ENCODE measurements around the gene CTXND2. TPM values are rescaled to one million over a fixed set of nuclear protein-coding genes. Genes with fewer than 3 reads are reported as not detected.

The CTXND2 gene
- not detected in 5 replicates for total RNA-seq (2022; extraction: Qiagen RNA extraction)

DNA sequence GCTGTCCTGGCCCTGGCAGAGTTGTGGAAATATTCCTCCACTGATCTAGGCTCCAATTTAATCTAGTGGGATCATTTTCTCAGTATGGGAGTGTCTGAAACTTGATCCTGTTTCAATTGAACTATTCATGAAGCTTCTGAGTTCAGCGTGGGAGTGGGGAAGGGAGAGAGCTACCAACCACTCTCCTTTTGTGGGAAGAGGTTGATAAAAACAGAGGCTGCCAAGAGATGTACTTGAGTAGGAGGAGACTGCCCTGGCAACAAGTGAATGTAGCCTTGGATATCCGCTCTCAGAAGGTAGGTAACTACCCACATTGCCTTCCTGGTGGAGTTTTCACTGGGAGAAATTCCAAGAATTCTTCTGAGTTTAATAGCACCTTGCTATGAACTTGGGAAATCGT, at the start of gene CTXND2:
CTXND2 (plus strand) TSS at position 119 of the 400 bp plus-strand sequence. CDS start 25,179 bp downstream, outside the sequence.

DNA sequence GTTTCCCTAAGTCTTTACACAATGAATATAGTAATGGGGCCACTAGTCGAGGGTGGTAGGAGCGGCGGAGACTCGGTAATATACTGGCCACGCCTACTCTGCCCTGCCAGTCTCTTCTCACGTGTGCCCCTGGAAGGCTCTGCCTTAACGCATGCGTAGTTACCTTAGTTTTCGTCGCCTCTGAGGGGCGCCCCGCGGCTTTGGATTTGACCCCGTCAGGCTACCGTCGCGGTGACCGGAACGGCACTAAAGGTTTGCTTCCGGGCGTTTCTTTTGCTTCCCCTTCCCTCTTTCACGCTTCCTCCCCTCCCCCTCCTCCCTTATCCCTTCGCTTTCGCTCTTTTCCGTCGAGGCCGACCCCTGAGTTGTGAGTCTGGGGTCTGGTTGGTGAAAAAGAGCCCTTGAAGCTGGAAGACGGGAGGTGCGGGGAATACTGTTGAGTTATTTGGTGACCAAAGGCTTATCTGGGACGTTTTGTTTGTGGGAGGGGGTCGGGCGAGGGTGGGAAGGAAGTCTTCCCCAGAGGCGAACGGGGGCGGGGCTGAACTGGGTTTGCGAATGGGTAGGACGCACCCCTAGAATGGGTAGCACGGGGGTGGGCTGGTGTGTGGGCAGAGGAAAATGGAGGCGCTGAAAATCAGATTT, 39.3 kb downstream of the CTXND2 start, which contains the start of gene SETDB1:
SETDB1 (plus strand) TSS at position 267 of the 645 bp plus-strand sequence. CDS start 1,352 bp downstream, outside the sequence.

Other genes with a start within 250 kb of the CTXND2 start
- gene GOLPH3L, start 190.0 kb upstream of the CTXND2 start, total RNA-seq (2022; extraction: Qiagen RNA extraction) = 12.7 to 16.7 TPM (median 15.3 TPM) in 5 replicates
- 7.2 to 10.0 TPM (median 7.5 TPM) in 5 replicates for gene HORMAD1, start 166.2 kb upstream of the CTXND2 start, total RNA-seq (2022; extraction: Qiagen RNA extraction)
- gene CTSS, start 121.4 kb upstream of the CTXND2 start, total RNA-seq (2022; extraction: Qiagen RNA extraction) = 14.2 to 18.5 TPM (median 14.4 TPM) in 5 replicates
- gene CTSK, start 78.9 kb upstream of the CTXND2 start, total RNA-seq (2022; extraction: Qiagen RNA extraction) = 1.4 to 2.2 TPM (median 1.7 TPM) in 5 replicates
- gene ARNT, start 10.5 kb upstream of the CTXND2 start, total RNA-seq (2022; extraction: Qiagen RNA extraction) = 9.4 to 14.5 TPM (median 11.9 TPM) in 5 replicates
- gene SETDB1, start 39.2 kb downstream of the CTXND2 start, total RNA-seq (2022; extraction: Qiagen RNA extraction) = 21.2 to 26.1 TPM (median 23.9 TPM) in 5 replicates
- gene CERS2, start 87.7 kb downstream of the CTXND2 start, total RNA-seq (2022; extraction: Qiagen RNA extraction) = 239 to 262 TPM (median 246 TPM) in 5 replicates
- 0.51 to 1.2 TPM (median 0.92 TPM) in 5 replicates for gene ANXA9, start 95.2 kb downstream of the CTXND2 start, total RNA-seq (2022; extraction: Qiagen RNA extraction)
- gene MINDY1, start 119.8 kb downstream of the CTXND2 start, total RNA-seq (2022; extraction: Qiagen RNA extraction) = 2.1 to 3.7 TPM (median 2.8 TPM) in 5 replicates
- 11.3 to 15.4 TPM (median 15.0 TPM) in 5 replicates for gene PRUNE1, start 121.3 kb downstream of the CTXND2 start, total RNA-seq (2022; extraction: Qiagen RNA extraction)
- gene BNIPL, start 149.4 kb downstream of the CTXND2 start, total RNA-seq (2022; extraction: Qiagen RNA extraction) = 0.06 to 0.30 TPM (median 0.15 TPM) in 5 replicates
- 5.7 to 8.6 TPM (median 6.6 TPM) in 5 replicates for gene C1orf56, start 160.6 kb downstream of the CTXND2 start, total RNA-seq (2022; extraction: Qiagen RNA extraction)
- gene CDC42SE1, start 172.5 kb downstream of the CTXND2 start, total RNA-seq (2022; extraction: Qiagen RNA extraction) = 76.7 to 92.0 TPM (median 80.0 TPM) in 5 replicates
- 13.2 to 16.7 TPM (median 16.1 TPM) in 5 replicates for gene MLLT11, start 173.3 kb downstream of the CTXND2 start, total RNA-seq (2022; extraction: Qiagen RNA extraction)
- gene GABPB2, start 183.6 kb downstream of the CTXND2 start, total RNA-seq (2022; extraction: Qiagen RNA extraction) = 2.4 to 3.1 TPM (median 2.9 TPM) in 5 replicates